Measurements from ENCODE around the gene DHX15. TPM values are rescaled to one million over a fixed set of nuclear protein-coding genes. Genes with fewer than 3 reads are reported as not detected.

The DHX15 gene
- total RNA-seq, 4 donors from 2014 or later, result 113 to 334 (median 139) TPM

GRCh38 chr4:24547979-24548378, 36.4 kb downstream of the DHX15 start:
- Histone ChIP-seq H3K27me3 (no peaks in the 10 kb centered on the region), H3K4me1 (no peaks in the 10 kb centered on the region), H3K27ac (no peak overlapping the region), H3K36me3 (no peaks in the 10 kb centered on the region), H3K9me3 (no peaks in the 10 kb centered on the region), H3K4me3 (no peak overlapping the region)
- intact Hi-C loops (cut with DNase I; ENCODE audit: low total_unique reads), result no loop called here
- no peak for DNase-seq
- TF ChIP-seq, protein P1, sequence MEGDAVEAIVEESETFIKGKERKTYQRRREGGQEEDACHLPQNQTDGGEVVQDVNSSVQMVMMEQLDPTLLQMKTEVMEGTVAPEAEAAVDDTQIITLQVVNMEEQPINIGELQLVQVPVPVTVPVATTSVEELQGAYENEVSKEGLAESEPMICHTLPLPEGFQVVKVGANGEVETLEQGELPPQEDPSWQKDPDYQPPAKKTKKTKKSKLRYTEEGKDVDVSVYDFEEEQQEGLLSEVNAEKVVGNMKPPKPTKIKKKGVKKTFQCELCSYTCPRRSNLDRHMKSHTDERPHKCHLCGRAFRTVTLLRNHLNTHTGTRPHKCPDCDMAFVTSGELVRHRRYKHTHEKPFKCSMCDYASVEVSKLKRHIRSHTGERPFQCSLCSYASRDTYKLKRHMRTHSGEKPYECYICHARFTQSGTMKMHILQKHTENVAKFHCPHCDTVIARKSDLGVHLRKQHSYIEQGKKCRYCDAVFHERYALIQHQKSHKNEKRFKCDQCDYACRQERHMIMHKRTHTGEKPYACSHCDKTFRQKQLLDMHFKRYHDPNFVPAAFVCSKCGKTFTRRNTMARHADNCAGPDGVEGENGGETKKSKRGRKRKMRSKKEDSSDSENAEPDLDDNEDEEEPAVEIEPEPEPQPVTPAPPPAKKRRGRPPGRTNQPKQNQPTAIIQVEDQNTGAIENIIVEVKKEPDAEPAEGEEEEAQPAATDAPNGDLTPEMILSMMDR (IDR thresholded peaks at IDR 0.05), result no peak
- TF ChIP-seq POLR2A (IDR thresholded peaks at IDR 0.05), result no peak

GRCh38 chr4:24544208-24544988, 40.0 kb downstream of the DHX15 start:
- Histone ChIP-seq H3K4me3 (no peak overlapping the region), H3K4me1 (no peaks in the 10 kb centered on the region), H3K27ac (no peak overlapping the region), H3K36me3 (no peaks in the 10 kb centered on the region), H3K27me3 (no peaks in the 10 kb centered on the region), H3K9me3 (no peaks in the 10 kb centered on the region)
- no peak for DNase-seq
- intact Hi-C loops (cut with DNase I; ENCODE audit: low total_unique reads), result no loop called here
- TF ChIP-seq, protein P1 (IDR thresholded peaks at IDR 0.05), result no peak
- no peak for TF ChIP-seq POLR2A (IDR thresholded peaks at IDR 0.05)

DNA sequence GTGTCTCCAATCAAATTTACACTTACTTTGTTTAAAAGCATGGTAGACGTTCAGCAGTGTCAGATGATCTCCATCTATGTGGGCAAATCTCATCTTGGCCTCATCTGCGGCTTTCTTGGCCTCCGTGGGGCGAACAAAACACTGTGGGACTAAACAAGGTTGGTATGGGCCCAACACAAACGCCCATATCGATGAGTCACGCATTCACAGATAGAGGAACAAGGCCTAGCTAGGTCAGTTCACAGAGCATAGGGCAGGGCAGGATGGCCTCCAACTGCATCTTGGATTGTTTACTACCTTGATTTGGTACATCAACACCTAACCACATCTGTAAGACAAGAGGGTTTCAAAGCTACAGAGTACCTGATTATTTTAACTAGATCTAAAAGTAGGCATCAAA, 47.3 kb downstream of the DHX15 start:
- Histone ChIP-seq H3K36me3 (no peaks in the 10 kb centered on the region), H3K27ac (no peak overlapping the region), H3K4me1 (no peaks in the 10 kb centered on the region), H3K27me3 (no peaks in the 10 kb centered on the region), H3K4me3 (no peak overlapping the region), H3K9me3 (no peaks in the 10 kb centered on the region)
- TF ChIP-seq, protein P1 (IDR thresholded peaks at IDR 0.05), result no peak
- TF ChIP-seq POLR2A (IDR thresholded peaks at IDR 0.05), result no peak
- no peak for DNase-seq
- intact Hi-C loops (cut with DNase I; ENCODE audit: low total_unique reads), result no loop called here

DNA sequence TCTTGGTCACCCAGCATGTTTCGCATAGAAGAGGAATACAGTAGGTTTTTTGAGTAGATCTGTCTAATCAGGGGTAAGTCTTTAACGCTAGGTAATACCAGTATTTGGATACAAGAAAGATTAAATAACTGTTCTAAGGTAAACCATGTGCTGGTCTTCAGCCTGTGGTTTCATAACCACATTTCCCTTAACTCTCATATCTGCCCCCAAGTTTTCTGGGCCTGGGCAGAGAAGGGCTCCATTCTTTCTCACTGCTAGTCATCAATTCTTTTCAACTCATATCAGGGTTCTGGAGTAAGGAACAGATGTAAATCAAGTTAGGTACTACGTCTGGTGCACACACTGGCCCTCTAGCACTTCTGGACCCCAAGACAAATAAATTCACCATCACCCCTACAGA, 49.0 kb downstream of the DHX15 start:
- no peaks in the 10 kb centered on the region for H3K27me3 ChIP-seq
- TF ChIP-seq POLR2A (IDR thresholded peaks at IDR 0.05), result no peak
- TF ChIP-seq, protein P1 (IDR thresholded peaks at IDR 0.05), result no peak
- no peaks in the 10 kb centered on the region for H3K36me3 ChIP-seq

DNA sequence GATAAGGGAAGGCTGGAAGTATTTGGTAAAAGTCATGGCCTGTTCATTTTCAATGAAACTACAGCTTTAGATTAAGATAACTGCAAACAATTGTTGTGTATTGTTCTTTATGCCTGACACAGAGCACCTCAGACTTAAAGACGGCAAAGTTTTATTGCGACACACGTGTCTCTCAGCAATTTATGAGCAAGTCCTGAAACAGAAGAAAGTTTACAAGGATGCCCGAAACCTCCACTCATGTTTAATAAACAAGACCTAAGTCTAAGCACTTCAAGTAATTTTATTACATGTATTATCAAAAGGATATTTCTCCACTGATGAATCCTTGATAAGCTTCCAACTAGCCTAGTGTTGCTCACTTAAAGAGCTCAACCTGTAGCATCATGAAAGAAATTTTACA, 51.0 kb downstream of the DHX15 start:
- no peaks in the 10 kb centered on the region for H3K9me3 ChIP-seq
- H3K27ac ChIP-seq, result no peak overlapping the region
- no peak overlapping the region for H3K4me3 ChIP-seq
- intact Hi-C loops (cut with DNase I; ENCODE audit: low total_unique reads), result no loop called here
- no peaks in the 10 kb centered on the region for H3K36me3 ChIP-seq
- H3K4me1 ChIP-seq, result no peaks in the 10 kb centered on the region
- TF ChIP-seq, protein P1 (IDR thresholded peaks at IDR 0.05), result no peak
- no peak for TF ChIP-seq POLR2A (IDR thresholded peaks at IDR 0.05)
- no peak for DNase-seq
- no peaks in the 10 kb centered on the region for H3K27me3 ChIP-seq

More for the DNA sequence above, 49.0 kb downstream of the DHX15 start:
- no peaks in the 10 kb centered on the region for H3K9me3 ChIP-seq
- intact Hi-C loops (cut with DNase I; ENCODE audit: low total_unique reads), result no loop called here
- DNase-seq, result no peak
- H3K4me3 ChIP-seq, result no peak overlapping the region
- no peak overlapping the region for H3K27ac ChIP-seq
- H3K4me1 ChIP-seq, result no peaks in the 10 kb centered on the region

Measured in uterus (tissue), 4 donors.